HG03064 (cell line): ENCODE data around the gene NUP93.
"Not testable (repeated sequence)": the region's sequence is repeated elsewhere in the genome, so short reads cannot be mapped to it uniquely, and the experiment has no call there.

Source experiments
- ATAC-seq: cut with Tn5 transposase; IDR thresholded peaks from one replicate; pipeline ENCODE4 v1.9.1; 2021; ENCODE audit warnings: low read depth; ENCODE audit not compliant: unreplicated experiment

The NUP93 gene

DNA sequence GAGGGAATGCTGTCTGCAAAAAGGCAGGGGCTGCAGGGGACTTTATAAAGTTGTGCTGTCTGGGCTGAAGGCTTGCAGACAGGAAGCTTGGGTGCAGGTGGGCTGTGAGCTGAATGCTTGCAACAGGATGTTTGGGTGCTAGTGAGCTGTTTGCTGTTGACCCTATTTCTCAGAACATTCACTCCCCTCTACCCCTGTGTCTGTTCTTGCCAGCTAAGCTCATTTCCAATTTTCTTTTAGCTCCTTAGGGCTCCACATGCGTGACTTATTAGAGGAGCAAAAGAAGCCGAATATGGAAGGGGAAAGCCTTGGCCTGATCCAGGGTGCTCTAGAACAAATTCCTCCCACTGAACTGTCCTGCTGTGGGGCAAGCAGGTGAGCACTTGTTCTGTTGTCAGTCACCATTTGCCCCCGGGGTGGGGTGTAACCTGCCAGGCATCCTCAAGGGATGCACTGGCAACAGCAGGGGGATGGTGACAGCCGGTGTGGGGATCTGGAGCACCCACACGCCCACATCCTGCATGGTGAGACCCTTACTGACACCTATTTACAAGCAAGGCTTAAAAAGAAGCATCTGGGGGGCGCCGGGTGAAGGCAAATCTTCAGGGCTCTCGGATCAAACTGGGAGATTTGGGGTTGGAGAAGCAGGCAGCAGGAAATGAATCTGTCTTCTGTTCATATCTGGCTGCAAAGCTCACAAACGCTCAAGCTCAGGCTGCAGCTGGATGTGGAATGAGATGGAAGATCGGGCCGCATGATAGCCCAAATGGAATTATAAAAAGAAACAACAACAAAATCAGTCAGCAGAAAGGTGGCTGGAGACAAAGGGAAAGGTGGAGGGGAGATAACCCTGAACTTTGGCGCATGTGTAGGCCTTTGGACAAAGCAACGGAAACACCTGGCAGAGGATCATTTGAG is 21.1 kb upstream of the NUP93 start:
- no peak for ATAC-seq

DNA sequence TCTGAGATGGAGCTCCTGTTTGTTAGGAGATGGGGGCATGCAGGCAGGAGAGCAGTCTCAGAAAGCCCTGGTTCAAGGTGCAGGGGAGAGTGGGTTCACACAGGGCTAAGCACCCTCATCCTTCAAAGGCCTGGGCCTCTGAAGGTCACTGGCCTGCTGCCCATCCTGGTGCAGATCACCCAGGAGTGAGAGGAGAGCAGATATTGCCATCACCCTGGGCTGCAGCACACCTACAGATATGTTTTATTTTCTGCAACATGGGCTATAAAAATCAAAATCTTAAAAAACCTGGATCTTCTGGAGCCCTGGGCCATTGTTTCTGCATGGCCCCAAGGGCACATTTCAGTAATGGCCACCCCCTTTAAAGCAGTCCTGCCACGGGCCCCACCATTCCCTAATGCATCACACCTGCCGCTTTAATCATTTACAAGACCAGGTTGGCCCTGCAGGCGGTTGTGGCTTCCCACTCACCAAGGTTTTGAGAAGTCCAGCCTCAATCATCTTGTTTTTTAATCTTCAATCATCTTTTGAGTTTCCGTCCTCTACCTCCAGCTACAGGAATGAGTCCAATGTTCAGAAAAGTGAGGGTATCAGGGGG is 20.4 kb upstream of the NUP93 start:
- no peak for ATAC-seq

DNA sequence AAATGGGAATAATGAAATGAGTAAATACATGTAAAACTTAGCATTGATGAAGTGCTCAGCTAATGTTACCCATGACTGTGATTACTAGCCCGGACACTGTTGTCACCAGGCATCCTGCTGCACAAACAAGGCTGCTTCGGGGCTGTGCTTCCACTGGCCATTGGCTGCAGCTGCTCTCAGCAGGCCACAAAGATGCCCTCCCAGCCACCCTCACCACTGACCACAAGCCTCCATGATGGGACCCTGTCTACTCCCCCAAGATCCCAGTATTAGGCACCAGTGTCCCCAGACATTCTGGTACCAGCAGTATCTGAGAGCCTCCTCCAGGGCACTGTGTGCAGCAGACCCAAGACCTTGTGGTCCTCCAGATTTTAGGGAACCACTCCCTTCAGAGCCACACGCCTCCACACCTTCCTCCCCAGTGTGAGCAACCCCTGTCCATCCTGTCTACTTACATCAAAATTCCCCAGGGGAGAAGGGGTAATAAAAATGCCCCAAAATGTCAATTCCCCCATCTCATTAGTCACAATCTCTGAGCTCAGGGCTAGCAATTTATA is 19.7 kb upstream of the NUP93 start:
- no peak for ATAC-seq

DNA sequence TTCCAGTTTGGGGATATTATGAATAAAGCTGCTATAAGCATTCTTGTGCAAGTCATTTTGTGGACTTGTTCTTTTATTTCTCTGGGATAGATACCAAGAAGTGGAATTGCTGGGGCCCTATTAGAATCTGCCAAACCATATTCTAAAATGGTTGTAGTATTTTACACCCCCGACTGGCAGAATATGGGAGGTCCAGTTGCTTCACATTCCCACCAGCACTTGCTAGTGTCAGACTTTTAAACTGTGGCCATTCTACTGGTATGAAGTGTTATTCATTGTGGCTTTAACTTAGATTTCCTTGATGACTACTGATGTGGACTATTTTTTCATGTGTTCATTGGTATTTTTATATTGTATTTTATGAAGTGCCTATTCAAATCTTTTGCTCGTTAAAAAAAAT is 18.1 kb upstream of the NUP93 start:
- no peak for ATAC-seq

DNA sequence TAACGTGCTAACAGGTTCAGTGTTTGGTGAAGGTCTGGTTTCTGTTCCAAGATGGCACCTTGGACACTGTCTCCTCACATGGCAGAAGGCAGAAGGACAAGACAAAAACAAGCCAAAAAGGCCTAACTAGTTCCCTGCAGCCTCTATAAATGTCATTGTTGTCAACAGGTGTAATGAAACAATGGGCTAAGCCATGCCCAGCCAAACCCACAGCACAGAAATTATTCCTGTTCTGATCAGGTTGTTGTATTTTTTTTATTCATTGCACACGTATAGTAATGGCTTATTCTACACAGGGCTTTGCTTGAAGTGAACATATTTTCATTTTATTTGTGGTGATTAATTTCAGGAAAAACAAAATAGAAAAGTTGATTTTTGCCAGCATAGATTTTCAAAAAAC is 16.1 kb upstream of the NUP93 start:
- ATAC-seq = no peak

DNA sequence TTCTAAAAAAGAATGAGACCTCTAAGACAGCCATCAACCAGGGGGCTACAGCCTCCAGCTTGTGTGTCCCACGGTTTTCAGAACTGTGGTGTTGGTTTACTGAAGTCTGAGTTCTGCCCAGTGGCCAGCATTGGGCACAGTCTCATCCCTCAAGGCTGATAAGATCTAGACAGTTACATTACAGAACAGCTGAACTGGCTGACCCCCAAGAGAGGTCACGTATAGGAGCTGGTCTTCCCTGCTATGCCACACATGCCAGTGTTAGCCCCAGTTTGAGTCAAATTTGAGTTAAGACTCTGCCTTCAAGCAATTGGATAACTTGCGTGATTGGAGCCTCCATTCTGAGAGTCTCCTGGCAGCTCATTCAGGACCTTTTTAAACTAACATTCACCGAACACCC is 14.8 kb upstream of the NUP93 start:
- ATAC-seq = no peak

DNA sequence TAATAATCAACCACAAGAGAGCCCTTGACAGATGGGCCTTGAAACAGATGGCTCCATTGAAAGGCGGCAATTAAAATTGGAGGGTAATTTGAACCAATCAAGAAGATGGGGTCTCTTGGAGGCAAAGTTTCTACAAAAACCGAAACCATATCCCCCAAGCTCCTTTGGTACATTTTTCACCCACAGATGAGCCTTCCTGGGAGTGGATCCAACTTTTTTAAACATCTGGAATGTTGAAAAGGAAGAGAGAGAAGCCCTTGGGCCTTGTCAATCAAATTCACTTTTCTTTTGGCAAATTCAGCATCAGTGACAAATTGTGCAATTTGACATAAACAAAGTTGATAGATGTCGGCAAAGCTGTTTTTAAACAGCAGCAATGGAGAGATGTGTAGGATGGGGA is 13.2 kb upstream of the NUP93 start:
- ATAC-seq = no peak

DNA sequence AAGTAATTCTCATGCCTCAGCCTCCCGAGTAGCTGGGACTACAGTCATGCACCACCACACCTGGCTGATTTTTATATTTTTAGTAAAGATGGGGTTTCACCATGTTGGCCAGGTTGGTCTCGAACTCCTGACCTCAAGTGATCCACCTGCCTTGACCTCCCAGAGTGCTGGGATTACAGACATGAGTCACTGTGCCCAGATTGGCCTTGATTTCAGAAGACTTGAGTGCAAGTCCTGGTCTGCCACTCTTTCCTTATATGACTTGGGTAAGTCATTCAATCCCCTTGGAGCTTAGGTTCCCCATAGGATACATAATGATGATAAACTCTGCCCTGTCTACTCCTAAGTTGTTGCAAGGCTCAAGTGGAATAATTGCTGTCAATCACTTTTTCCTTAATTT is 12.4 kb upstream of the NUP93 start:
- ATAC-seq = not testable (repeated sequence)

DNA sequence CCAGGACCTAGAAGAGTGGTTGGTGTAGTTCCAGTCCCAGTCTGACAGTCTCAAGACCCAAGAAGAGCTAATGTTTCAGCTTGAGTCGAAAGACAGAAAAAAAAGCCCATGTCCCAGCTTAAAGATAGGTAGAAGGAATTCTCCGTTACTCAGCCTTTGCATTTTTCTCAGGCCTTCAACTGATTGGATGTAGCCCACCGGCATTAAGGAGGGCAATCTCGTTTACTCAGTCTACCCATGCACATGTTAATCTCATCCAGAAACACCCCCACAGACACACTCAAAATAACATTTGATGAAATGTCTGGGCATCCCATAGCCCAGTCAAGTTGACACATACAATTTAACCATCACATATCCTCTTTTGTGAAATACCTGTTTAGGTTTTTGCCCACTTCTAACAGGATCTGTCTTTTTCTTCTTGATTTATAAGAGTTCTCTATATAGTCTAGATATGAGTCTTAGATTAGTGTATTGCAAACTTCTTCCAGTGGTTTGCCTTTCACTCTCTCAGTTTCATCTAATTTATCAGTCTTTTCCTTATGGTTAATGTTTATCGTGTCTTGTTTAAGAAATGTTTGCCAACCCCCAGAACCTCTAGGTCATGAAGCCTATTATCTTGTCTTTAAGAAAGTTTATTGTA is 7.6 kb upstream of the NUP93 start:
- ATAC-seq = no peak

DNA sequence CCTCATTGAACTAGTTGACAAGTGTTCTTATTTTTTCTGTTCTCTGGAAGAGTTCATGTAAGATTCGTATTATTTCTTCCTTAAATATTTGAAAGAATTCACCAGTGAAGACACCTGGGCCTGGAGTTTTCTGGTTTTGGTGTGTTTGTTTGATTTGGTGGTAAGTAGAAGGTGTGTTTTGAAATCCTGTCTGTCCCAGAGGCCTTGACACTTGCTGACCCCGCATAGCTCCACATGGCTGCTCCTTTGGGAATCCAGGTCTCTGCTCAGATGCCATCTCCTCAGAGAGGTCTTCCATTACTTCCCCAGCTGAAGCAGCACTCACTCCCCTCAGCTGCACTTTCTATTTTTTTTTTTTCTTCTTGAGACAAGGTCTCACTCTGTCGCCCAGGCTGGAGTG is 5.7 kb upstream of the NUP93 start:
- ATAC-seq = no peak

DNA sequence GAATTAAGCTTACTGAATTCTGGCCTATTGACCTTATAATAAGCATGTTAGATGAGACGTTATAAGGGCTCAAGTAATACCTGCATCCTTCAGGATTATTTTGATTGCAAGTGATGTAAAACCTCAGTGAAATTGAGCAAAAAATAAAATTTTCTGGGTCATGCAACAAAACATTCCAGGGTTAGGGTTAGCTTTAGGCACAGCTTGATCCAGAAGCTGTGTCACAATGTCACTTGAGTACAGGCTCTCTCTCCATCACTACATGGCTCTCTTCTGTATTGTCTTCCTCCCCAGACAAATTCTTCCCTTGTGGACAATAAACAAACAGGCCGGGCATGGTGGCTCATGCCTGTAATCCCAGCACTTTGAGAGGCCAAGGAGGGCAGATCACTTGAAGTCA is 3.6 kb upstream of the NUP93 start:
- no peak for ATAC-seq

DNA sequence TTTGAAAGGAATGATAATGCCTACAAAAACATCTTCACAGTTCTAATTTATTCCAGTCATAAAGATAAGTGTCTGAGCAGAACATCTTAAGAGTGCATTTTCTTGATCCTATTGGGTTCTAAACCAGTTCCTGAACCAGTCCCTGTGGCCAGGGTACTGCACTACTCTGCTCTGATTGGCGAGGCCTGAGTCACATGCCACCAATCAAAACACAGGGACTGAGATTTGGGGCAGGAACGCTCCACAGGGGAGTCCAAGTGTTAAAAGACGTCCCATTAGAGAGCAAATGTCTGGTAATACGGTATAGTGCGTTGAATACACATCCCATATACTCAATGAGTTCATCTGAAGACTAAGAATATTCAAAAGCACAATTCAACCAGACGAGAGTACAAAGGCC is 3.0 kb upstream of the NUP93 start:
- no peak for ATAC-seq

DNA sequence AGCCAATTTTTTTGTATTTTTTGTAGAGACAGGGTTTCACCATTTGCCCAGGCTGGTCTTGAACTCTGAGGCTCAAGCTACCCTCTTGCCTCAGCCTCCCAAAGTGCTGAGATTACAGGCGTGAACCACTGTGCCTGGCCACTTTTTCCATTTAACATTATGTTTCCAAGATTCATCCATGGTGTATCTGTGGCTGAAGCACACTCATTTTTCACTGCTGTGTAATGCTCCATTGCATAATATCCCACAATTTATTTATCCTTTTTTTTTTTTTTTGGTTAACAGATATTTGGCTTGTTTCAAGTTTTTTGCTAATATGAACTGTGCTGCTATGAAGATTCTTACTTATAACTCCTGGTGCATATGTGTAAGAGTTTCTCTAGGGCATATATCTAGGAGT is 1.9 kb upstream of the NUP93 start:
- no peak for ATAC-seq

DNA sequence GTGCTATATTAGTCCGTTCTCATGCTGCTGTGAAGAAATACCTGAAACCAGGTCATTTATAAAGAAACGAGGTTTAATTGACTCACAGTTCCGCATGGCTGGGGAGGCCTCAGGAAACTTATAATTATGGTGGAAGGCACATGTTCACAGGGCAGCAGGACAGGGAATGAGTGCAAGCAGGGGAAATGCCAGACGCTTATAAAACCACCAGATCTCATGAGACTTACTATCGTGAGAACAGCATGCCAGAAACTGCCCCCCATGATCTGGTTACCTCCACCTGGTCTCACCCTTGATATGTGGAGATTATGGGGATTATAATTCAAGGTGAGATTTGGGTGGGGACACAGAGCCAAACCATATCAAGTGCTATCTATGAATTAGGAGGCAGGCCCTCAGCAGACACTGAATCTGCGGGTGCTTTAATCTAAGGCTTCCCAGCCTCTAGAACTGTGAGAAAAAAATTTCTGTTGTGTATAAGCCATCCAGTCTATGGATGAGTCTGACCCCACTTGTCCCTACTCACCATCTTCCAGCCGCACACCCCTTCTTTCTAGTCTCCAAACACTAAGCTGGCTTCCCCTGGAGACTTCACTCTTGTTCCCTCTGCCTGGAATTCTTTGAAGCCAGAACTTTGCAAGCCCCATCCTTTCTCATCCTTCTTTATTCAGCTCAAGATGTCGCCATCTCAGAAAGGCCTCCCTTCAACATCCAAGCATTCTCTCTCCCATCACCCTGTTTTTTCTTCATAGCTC is 772 bp upstream of the NUP93 start:
- no peak for ATAC-seq

DNA sequence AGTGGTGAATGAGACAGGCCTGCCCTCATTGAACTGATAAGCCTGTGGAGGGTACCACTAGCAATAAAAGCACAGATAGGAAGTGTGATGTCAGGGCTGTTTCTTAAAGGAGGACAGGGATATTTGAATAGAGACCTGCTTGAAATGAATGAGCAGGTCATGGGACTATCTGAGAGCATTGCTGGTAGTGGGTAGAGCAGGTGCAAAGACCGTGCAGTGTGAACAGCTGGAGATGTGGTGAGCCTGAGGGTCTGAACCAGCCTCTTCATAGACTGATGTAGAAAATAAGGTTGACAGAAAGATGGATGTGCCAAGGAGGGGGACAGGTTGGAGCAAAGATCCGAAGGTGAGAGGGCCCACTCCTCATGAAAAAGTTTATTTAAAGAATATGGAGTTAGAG is 2.4 kb downstream of the NUP93 start:
- ATAC-seq = no peak

DNA sequence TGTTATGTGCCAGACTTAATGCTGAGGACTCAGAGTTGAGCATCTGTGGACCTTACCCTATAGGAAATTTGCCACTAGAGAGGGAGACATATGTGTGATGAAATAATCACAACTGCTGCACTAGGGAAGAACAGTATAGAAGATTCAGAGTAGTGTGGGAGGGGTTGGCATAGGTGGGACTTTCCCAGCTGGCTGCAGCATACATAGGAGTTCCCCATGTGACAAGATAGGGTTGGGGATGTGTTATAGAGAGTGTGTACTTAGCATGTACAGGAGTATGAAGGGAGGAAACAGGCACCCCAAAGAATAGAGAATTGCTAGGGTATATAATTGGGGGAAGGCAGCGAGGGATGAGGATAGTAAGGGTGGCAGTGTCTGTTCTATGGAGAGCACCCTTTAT is 2.9 kb downstream of the NUP93 start:
- no peak for ATAC-seq

DNA sequence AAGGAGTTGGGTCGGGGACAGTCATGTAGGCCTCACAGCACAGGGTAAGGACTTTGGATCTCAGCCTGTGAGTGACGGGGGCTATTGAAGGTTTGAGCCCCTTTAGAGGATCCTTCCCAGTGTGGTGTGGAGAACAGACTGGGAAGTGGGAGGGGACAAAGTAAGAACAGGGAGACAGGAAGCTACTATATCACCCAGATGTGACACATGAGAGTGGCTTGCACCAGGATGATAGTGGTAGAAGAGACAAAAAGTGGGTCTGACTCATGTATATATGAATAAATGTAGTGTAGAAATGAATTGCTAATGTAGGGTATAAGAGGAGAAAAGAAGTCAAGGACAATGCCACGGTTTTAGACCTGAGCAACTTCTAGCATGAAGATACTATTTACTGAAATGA is 4.5 kb downstream of the NUP93 start:
- no peak for ATAC-seq

DNA sequence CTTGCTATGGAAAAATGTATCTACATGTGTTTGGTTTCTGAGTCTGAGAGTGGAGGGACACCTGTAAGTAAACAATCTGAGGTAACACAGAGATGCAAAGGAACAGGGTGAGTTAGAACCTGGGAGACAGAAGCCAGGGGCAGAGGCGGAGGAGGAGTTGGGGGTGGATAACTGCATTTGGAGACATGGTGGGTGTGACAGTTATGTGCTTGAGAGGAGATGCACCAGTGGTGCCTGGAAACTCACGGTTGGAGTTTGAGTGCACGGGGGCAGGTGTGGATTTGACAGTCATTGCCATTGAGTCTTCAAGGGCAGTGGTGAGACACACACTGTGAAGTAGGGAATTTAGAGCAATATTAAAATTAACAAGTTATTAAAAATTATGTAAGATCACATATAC is 6.5 kb downstream of the NUP93 start:
- ATAC-seq = no peak

DNA sequence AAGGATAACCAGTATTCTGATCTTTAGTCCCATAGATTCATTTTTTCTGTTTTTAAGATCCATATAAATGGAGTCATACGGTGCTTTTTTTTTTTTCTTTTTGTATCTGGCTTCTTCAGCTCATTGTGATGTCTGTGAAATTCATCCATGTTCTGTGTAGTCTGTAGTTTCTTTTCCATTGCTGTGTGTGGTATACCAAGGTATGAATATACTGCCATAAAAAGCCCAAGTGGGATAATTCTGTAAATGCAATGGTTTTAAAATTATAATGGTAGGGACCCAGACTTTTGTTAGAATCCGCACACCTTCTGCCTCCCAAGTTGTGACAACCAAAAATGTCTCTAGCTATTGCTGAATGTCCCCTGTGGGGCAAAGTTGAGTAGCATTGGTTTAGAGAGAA is 7.6 kb downstream of the NUP93 start:
- no peak for ATAC-seq

DNA sequence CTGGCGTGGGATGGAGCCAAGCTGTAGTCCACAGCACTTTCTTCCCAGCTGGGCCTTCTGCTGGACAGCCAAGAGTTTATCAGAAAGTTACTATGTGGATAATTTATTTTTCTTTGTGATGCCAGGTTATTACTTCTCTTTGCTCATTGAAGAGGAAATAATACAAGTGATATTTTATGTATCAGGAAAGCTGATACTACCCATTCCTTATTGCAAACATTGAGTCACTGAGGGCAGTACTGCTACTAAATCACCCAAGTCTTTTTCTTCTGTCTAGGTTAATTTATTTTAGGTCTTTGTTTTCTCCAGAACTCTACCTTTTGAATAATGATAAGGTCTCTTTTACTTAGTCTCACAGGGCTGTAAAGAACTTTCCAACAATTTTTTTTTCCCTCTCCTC is 8.3 kb downstream of the NUP93 start:
- ATAC-seq = no peak

DNA sequence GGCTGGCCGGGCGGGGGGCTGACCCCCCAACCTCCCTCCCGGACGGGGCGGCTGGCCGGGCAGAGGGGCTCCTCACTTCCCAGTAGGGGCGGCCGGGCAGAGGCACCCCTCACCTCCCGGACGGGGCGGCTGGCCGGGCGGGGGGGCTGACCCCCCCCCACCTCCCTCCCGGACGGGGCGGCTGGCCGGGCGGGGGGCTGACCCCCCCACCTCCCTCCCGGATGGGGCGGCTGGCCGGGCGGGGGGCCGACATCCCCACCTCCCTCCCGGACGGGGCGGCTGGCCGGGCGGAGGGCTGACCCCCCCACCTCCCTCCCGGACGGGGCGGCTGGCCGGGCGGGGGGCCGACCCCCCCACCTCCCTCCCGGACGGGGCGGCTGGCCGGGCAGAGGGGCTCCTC is 9.4 kb downstream of the NUP93 start:
- ATAC-seq = not testable (repeated sequence)
